H1 (cell line): Measurements from ENCODE around the gene MTR. TPM values are rescaled to one million over a fixed set of nuclear protein-coding genes. Genes with fewer than 3 reads are reported as not detected.

Source experiments
- BRCA1 ChIP-seq: IDR thresholded peaks from 2 replicates; pipeline ENCODE4 v1.6.1; 2012; ENCODE audit warnings: low read depth, low read length, improper control_type of control experiment
- GABPA ChIP-seq: IDR thresholded peaks from 2 replicates; pipeline ENCODE4 v1.6.1; 2011; ENCODE audit warnings: mild to moderate bottlenecking, low read length, moderate library complexity, borderline replicate concordance; ENCODE audit not compliant: insufficient read depth
- JUND ChIP-seq: IDR thresholded peaks from 2 replicates; pipeline ENCODE4 v1.6.1; 2011; ENCODE audit warnings: mild to moderate bottlenecking, improper control_type of control experiment, low read length
- RXRA ChIP-seq: IDR thresholded peaks from 2 replicates; pipeline ENCODE4 v1.6.1; 2011; ENCODE audit warnings: low read depth, mild to moderate bottlenecking, low read length, moderate library complexity; ENCODE audit not compliant: insufficient read depth
- SP1 ChIP-seq: IDR thresholded peaks from 2 replicates; pipeline ENCODE4 v1.6.1; 2011; ENCODE audit warnings: low read depth, low read length
- polyA plus RNA-seq, 7 experiments: library from polyadenylated mRNA; depleted of rRNA in 3 of 7; stranded (reverse) in 5 of 7; unstranded in 2 of 7; fragments of >200 nt in 5 of 7; fragments of 200-250 nt in 2 of 7; gene quantifications; 1 replicate in 5 of 7; 2 replicates in 1 of 7; 4 replicates in 1 of 7; pipeline versions ENCODE4 v1.2.1 to v1.2.3, GENCODE V29; 2011 to 2013; ENCODE audit warnings: missing spikeins in 2 of 7, mixed read lengths in 2 of 7
- total RNA-seq: library from RNA; stranded (reverse); fragmentation: NEBNext Ultra II Directional; extraction: Animal tissue kit (Norgen Biotek cat#: 25700); gene quantifications from 2 replicates; pipeline ENCODE4 v1.2.1, GENCODE V29; 2021
- TF ChIP-seq, protein P1 (sequence below), 3 experiments: IDR thresholded peaks; 1 replicate in 2 of 3; 2 replicates in 1 of 3; pipeline versions ENCODE4 v1.5.1 to v1.6.1; 2011; ENCODE audit warnings: low read length in 3 of 3, mild to moderate bottlenecking in 3 of 3, inconsistent platforms in 2 of 3, low read depth in 1 of 3, moderate library complexity in 1 of 3; ENCODE audit not compliant: insufficient read depth in 1 of 3; ENCODE audit errors: control extremely low read depth in 1 of 3

The MTR gene
- total and polyA plus RNA-seq, 2 of the 8 experiments (the other 6 are each of a cell fraction or from before 2014, with no cell fraction given), result 4.8 to 27.4 TPM

DNA sequence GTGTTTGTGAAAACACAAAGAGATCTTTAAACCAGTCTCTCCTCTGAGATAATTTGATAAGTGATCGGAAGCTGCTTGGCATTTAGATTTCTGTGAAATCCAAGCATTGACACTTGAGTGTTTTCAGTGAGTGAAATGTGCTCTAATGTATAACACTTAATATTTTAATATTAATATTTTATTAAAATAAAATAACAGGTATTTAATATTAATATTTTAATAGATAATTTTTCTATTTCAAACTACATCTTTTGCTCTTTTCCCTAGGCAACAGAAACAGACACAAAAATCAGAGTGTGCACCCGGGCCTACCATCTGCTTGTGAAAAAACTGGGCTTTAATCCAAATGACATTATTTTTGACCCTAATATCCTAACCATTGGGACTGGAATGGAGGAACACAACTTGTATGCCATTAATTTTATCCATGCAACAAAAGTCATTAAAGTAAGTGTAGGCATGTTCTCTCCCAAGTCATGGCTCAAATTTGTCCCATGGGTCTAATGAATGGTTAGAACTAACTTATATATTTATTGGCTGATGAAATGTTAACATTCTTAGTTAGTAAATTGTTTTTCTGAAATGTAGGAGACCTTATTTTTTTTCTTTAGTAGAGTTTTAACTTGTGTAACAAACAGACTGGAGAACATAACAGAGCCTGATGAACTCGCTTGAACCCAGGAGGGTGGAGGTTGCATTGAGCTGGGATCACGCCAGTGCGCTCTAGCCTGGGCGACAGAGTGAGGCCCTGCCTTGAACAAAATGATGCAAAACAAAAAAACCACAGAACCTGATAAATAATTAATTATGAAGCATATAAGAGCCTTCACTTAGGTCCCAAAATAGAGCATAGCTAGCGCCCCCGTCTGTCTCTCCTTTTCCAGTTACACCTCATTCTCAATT is 55.2 kb downstream of the MTR start (continued):
- TF ChIP-seq, protein P1, sequence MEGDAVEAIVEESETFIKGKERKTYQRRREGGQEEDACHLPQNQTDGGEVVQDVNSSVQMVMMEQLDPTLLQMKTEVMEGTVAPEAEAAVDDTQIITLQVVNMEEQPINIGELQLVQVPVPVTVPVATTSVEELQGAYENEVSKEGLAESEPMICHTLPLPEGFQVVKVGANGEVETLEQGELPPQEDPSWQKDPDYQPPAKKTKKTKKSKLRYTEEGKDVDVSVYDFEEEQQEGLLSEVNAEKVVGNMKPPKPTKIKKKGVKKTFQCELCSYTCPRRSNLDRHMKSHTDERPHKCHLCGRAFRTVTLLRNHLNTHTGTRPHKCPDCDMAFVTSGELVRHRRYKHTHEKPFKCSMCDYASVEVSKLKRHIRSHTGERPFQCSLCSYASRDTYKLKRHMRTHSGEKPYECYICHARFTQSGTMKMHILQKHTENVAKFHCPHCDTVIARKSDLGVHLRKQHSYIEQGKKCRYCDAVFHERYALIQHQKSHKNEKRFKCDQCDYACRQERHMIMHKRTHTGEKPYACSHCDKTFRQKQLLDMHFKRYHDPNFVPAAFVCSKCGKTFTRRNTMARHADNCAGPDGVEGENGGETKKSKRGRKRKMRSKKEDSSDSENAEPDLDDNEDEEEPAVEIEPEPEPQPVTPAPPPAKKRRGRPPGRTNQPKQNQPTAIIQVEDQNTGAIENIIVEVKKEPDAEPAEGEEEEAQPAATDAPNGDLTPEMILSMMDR (IDR thresholded peaks at IDR 0.05; ENCODE audit: control extremely low read depth in 1 of 3, insufficient read depth in 1 of 3, low read depth in 1 of 3, low read length in 3 of 3), result no peak
- TF ChIP-seq JUND (no peak), RXRA (no peak), GABPA (no peak), BRCA1 (no peak), SP1 (no peak)
